A204.1 (cell line): Measurements from ENCODE around the gene TEAD3.

Experiments
- FAIRE-seq: peaks from 2 replicates; lab custom pipeline; 2012; peaks lifted over from hg19 to GRCh38; lab: Jason Lieb, UNC

The TEAD3 gene

DNA sequence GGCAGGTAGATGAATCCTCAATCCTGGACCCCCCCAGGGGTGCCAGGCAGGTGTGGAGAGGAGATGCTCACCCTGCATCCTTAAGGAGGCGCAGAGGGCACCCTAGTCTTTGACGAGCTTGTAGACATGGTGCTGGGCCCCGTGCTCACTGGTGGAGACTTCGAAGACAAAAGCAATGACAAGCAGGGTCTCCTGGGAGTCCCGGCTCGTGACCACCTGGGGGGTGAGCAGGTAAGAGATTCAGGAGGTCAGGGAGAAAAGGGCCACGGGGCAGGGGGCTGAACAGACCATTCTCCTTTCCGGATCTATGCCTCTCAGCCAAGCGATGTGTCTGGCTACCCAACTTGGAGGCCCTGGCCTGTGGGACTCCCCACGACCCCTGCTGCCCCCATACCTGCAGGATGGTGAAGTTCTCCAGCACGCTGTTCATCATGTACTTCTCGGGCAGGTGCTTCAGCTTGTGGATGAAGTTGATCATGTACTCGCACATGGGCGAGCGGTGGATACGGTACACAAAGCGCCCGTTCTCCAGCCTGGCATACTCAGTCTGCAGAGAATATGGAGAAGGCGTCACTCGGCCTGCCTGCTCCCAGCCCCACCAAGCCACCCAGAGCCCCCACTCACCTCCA is 21.8 kb downstream of the TEAD3 start:
- no peak for FAIRE-seq

DNA sequence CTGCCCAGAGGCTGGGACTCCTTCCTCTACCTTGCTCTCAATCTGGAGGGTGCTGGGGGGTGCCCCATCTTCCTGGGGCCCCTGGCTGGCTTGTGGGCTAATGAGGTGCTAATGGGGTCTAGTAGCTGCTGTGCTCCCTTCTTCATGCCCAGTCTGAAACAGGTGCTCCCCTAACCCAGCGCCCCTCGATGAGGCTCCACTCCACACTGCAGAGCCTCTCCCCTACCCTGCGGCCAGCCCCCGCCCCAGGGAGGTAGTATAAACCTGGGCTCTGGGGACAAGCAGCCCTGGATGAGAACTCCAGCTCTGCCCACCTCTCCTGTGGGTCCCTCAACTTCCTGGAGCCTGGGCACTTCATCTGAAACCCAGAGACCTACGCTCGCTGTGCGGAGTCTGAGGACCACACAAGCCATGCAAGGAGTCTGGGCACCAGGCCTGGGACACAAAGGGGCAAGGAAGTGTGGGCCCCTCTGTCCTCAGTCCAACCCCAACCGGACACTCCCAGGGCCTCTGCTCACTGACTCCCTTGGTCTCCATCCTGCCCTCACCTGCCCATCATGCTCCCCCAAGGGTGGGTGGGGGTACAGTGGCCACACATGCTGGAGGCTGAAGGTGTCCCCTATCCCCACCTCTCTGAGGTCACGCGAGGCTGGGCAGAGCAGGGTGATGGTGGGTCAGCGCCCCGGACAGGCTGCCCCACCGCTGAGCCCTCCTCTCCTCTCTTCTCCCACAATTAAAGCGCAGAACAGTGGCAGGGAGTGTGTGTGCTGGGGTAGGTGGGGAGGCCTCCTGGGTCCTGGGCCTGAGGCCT is 22.5 kb downstream of the TEAD3 start:
- no peak for FAIRE-seq

DNA sequence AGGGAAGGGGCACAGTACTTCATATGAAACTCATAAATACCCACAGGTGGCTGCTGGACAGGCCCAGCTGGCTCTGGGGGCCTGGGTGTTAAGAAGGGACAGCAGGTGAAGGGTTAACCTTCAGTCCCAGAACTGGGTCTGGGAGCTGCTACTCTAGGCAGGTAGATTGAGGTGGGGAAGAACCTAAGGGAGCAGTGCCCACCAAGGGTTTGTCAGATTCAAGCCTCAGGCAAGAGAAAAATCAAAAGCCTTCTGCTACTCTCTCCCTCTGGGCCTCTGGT is 23.1 kb downstream of the TEAD3 start:
- no peak for FAIRE-seq

DNA sequence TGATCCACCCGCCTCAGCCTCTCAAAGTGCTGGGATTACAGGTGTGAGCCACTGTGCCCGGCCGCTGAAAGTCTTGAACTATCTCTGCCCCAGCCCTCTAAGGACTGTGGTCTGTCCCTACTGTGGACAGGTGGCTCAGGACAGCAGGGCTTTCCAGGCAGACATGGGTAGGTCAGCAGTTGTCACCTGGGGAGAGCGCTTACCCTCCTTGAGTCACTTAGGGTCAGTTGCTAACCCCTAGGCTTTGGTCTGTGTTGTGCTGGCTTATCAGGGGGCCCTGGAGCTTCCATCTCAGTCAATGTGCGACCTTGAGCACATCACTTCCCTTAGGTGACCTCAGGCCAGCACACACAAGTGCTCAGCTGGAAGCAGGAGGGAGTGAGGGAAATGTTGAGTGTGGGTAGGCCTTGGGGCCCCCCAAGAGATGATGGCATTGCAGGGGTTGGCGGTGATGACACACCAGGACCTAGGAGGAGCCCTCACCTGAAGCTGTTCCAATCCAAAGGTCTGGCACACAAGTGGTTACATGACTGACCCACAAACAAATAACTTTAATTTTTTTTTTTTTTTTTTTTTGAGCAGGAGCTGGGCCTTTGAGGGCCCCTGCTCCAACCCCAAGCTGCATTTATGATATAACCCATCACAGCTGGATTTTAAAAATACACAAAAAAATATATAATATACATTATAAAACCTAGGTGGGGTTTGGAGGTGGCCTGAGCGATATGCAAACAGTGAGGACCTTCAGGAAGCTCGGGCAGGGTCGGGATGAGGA is 23.6 kb downstream of the TEAD3 start:
- no peak for FAIRE-seq

DNA sequence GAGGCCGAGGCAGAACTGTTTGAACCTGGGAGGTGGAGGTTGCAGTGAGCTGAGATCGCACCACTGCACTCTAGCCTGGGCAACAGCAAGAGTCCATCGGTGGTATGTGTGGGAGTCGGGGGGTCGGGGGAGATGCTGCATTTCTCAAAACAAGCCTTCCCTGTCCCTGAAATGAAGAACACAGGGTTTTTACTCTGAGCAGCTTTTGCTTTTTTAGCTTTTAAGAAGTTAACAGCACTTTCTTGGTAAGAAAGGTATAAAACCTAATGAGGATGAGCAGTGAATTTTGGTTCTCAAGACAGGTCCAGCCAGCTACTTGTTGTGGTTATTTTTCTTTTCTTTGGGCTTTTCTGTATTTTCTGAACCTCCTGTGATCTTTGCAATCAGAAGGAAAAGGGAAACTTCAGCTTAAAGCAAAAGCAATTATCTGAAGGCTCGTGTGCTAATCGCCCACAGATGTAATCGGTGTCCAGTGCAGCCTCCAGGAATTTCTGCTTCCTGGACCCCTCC is 25.0 kb downstream of the TEAD3 start:
- no peak for FAIRE-seq

DNA sequence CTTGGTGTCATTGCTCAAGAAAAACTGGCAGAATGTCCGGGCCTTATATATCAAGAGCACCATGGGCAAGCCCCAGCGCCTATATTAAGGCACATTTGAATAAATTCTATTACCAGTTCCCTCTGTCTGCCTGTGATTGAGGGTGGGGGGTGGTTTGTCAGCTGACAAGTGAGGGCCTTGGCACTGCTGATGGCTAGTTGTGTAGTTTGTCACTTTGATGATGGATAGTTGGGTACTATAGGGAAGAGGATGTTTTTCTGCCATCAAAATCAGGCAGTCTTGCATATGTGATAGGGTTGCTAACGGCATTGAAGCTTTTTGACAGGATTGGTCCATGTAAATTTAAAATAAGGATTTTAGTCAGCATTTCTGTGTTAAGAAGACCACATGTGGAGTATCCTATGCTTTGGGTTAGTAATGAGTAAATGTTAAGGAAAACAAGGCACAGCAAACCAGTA is 26.2 kb downstream of the TEAD3 start:
- FAIRE-seq: no peak

DNA sequence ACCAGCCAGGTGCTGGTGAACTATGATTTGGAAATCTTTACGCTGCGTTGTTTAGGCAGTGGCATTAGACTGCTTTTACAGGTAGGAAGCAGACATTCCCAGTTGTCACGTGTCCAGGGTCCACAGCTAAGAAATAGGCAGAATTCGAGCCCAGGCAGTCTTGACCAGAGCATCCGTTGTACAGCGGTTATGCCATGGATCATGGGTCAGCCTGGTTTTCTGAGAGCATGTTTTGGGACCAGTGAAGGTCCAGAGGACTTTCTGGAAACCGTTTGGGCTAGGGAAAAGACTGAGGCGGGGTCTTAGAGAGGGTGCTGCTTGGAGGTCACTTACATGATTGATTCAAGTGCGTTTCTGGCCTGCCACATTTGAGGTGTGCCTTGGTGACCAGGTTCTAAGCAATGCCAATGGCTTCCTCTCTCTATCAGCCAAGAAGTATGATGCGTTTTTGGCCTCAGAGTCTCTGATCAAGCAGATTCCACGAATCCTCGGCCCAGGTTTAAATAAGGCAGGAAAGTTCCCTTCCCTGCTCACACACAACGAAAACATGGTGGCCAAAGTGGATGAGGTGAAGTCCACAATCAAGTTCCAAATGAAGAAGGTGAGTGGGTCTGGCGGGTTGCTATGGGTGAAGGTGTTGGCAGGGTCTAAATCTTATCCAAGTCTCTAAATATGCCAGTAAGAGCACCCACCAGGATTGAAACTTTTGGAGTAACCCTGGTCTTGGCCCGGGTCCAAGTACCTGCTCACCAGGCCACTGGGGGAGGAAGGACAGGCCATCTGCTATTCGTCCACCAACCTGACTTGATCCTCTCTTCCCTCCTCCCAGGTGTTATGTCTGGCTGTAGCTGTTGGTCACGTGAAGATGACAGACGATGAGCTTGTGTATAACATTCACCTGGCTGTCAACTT is 26.9 kb downstream of the TEAD3 start:
- FAIRE-seq: no peak

DNA sequence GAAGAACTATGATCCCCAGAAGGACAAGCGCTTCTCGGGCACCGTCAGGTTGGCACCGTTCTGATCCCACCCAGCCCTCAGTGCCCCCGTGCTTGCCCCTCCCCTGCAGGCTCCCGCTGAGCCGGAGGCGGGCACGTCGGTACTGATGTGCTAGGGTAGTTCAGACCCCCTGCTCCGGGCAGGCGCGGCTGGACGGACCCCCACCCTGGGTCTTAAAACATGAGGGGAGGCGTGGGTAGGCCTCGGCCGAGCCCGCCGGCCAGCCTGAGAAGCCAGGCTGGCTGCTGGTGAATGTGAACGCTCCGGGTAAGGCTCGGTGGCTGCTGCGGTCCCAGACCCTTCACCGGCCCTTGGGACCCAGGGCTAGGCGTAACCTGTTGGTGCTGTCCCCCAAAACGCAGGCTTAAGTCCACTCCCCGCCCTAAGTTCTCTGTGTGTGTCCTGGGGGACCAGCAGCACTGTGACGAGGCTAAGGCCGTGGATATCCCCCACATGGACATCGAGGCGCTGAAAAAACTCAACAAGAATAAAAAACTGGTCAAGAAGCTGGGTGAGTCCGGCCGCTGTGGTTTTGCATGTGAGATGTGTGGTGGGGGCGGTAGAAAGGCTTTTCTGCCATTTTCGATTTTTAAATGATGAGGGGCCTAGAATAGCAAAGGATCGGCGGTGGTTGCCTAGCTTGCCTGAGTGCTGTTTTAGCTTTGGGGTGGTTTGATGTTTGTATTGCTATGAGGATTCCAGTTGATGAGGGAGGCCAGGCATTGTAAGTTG is 27.7 kb downstream of the TEAD3 start:
- no peak for FAIRE-seq

DNA sequence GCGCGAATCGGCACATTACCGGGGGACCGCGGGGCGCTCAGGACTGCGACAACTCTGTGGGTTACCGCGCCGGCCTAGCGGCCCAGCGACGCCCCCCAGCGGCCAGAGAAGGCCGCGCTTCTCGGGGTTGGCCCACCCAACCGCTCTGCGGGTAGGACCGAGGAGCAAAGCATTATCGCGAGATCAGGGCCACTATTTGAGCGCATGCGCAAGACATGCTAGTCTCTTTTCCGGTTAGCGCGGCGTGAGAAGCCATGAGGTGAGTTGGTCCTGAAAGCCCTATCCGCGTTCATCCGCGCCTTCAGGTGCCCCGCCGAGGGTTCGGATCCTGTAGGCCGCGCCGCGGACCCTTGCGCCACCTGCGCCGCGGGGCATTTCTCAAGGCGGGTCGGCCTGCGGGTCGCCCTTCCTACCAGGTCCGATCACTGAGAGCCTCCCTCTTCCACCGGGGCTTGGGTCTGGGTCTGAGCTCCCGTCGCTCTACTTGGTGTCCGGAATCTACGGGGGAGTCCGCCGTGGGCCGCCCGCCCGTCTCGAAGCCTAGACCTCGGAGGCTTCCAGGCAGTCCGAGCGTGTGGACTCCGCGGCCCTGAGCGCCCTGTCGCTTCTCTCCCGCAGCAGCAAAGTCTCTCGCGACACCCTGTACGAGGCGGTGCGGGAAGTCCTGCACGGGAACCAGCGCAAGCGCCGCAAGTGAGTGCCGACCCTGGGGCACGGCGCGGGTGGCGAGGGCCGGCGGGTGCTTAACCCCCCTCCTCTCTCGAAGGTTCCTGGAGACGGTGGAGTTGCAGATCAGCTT is 28.5 kb downstream of the TEAD3 start, which contains the start of gene RPL10A:
Gene RPL10A, plus strand, starts transcription at position 221 of the 799 bp plus-strand sequence. Its CDS starts 34 bp downstream, at position 255.
- FAIRE-seq: no peak

DNA sequence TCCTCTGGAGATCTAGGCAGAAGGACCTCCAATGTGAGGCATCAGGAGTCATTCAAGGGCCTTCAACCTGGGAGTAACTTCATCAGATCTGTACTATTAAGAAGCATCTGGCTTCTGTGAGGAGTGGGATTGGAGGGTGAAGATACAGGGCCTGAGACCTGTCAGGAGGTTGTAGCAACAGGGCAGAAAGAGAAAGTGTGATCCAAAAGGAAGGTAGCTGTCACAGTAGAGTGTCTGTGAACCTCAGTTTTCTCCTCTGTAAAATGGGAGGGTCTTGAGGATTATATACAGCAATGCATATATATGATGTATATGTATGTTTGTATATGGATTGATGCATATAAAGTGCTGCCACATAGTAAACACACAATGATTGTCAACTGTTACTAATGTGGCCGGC is 31.2 kb downstream of the TEAD3 start:
- no peak for FAIRE-seq

DNA sequence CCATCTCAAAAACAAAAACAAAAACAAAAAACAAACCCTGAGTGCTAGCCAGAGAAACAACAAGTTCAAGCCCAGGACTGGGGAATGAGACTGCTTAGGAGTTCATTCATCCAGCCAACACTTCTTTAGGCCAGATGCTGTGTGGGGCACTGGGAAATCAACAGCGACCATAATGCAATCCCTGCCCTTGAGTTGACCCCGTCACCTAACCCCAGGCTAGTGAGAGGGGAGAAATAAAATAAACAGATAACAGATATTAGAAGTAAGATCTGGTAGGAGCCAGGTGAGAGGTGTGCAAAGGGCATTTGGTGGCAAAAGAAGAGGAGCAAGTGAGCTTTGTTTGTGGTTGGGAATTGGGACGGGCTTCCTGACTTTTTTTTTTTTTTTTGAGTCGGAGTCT is 33.6 kb downstream of the TEAD3 start:
- no peak for FAIRE-seq

DNA sequence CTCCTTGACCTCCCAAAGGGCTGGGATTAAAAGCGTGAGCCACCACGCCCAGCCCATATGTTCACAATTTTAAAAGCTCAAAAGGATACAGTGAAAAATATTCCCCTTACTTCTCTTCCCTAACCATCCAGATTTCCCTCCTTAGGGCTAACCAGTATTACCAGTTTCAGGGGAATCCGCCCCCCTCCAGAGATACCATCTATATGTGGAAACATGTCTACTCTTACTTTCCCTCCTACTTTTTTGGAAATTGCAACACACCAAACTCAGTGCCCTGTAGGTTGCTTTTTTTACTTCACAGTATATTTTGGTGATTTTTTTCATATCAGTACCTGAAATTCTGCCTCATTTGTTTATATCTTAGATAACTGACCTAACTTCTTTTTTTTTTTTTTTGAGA is 35.6 kb downstream of the TEAD3 start:
- no peak for FAIRE-seq

DNA sequence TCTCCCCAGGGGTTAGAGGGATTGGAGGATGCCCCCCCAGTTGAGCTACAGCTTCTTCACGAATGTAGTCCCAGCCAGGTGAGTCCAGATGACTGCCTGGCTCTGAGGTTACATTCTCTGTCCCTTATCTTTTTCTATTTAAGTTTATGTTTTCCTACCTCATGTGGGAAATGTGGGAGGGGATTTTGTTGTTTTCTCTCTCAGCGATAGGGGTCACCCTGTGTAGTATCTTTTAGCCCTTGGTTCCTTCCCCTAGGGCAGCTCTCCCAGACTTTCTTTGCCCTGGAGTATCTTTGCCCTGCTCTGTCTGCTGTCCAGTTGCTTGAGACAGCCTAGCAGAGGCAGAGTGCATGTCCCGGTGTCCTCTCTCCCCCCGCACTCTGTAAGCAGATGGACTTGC is 39.0 kb downstream of the TEAD3 start:
- no peak for FAIRE-seq

DNA sequence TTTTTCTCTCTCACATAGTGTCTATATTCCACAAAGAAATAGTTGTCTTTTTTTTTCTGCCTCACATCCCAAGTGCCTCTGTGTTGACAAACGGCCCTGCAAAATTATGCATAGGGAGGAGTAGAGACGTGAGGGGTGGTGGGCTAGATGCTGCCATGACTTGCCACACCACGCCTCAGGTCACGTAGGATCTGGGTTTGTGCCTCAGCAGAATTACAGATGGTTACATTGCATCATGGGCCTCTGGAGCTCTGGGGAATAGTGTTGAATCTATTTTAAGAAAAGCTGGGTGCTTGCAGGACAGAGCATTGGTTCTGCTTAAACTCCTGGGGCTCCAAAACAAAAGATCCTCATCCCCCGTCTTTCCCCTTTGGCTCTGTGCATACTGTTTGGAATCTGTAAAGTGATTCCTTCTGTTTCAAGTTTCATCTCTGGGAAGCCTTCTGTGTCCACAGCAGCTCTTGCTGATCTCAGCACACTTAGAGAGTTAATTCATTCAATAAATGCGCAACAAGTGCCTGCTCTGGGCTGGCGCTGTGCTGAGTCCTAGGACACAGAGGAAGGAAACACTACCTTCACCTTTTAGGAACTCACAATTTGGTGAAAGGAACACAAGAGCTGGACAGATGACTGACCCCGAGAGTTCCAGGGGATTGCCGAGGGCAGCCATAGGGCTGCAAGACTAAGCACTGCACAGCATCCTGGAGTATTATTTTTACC is 42.3 kb downstream of the TEAD3 start:
- FAIRE-seq: no peak

DNA sequence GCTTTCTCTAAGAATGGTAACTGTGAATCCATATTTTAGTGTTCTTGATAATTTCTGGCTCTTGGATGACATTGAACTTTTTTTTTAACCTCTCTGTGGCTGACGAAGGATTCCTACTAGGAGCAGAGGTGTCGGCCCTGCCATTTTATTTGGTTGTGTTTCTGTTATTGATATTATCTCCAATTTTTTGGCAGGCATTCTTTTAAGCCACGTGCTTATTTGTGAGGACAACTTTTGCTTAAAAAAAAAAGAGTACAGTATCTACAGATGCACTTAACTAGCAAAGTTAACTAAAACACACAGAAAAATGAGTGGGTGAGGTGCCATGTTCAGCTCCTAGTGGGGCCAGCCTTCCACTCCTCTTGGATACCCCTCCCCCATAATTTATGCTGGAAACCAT is 43.6 kb downstream of the TEAD3 start:
- no peak for FAIRE-seq

DNA sequence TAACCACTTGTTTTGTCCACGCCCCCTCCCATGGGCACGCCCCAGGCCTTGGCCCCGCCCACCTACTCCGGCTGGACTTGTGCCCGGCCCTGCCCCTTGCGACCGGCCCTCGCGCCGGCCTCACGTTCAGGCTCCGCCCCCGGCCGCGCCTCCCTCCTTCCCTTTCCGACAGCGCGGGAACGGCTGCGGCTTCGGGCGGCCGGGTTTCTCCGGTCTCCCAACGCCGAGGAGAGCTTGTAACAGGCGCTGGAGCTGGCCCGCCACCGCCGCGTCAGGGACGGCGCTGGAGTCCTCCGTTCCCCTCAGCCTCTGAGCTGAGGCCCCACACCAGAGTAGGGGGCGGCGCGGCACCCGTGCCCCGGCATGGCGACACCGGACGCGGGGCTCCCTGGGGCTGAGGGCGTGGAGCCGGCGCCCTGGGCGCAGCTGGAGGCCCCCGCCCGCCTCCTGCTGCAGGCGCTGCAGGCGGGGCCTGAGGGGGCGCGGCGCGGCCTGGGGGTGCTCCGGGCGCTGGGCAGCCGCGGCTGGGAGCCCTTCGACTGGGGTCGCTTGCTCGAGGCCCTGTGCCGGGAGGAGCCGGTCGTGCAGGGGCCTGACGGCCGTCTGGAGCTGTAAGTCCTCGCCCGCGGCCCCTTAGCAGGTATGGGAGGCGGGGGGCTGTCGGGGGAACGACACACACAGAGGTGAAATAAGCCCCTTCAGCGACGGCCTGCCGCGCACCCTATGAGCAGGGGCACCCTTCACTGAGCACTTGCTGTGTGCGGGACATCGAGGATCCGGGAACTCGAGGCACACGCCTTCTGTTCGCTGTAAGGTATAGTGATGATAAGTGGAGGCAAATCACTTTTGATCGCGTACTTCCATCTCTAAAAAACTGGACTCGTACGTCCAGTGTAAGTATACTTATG is 44.4 kb downstream of the TEAD3 start, which contains the start of gene FANCE:
Gene FANCE, plus strand, starts transcription at position 156 of the 908 bp plus-strand sequence. Its CDS starts 208 bp downstream, at position 364.
- FAIRE-seq: no peak

DNA sequence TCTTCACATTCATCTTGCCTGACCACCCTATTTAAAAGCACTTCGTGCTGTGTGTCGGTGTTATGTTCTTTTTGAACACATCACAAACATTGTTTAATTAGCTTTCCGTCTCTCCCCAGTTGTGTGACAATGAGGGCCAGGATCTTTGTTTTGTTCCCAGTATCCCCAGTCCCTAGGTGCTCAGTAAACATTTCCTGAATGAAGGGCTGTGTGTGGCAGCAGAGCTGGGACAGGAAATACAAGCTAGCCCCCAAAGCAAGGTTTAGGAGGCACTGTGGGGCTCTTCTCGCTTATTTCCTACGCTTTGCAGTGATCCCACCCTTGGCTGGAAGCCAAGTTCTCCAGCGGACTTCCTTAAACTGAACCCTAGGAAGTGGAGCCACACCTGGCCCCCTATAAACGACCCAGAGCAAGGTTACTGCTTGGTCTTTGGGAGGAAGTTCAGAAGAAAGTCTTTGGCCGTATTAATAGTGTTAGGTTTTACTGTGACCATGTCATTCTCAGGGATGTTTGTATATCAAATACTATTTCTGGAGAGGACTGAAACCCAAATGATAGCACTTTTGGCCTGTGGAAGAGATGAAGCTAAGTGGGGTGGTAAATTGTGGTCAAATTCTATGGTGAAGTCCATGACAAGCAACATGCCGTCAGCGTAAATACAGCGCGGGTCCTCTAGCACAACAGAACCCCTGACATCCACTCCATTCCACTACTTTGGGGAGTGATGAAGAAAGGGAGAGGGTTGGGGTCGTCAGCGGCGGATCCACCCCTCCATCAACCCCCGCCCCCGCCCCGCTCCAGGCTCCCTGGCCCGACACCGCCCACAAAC is 45.3 kb downstream of the TEAD3 start:
- no peak for FAIRE-seq
